Transverse colon (tissue), 4 donors: ENCODE data around the gene PARVA. TPM values are rescaled to one million over a fixed set of nuclear protein-coding genes. Genes with fewer than 3 reads are reported as not detected.

Source experiments
- DNase-seq: peaks from one replicate; pipeline ENCODE4 v3.0.0-alpha.2; 2019
- H3K27ac ChIP-seq, 4 donors: fragments of 200-600 bp; sonication (generic); 2 replicates each; pipeline ENCODE4 v1.5.1; 2016 to 2018; ENCODE audit warnings: inconsistent platforms in 4 of 4
- H3K27me3 ChIP-seq: fragments of 200-600 bp; sonication (generic); 2 replicates; pipeline ENCODE4 v1.5.1; 2017; ENCODE audit warnings: inconsistent platforms
- H3K36me3 ChIP-seq, 4 donors: fragments of 200-600 bp; sonication (generic); 2 replicates each; pipeline ENCODE4 v1.5.1; 2017 to 2019; ENCODE audit warnings: inconsistent platforms in 4 of 4
- H3K4me1 ChIP-seq, 4 donors: fragments of 200-600 bp; sonication (generic); 2 replicates each; pipeline ENCODE4 v1.5.1; 2017 to 2020; ENCODE audit warnings: inconsistent platforms in 4 of 4
- H3K4me3 ChIP-seq, 4 donors: fragments of 200-600 bp; sonication (generic); 1 replicate in 1 of 4; 2 replicates in 3 of 4; pipeline versions ENCODE4 v1.5.1 to v1.6.1; 2017 to 2019; ENCODE audit warnings: inconsistent platforms in 4 of 4
- H3K9me3 ChIP-seq, 2 donors: fragments of 200-600 bp; sonication (generic); 2 replicates each; pipeline ENCODE4 v1.5.1; 2017 to 2019; ENCODE audit warnings: inconsistent platforms in 2 of 2
- CTCF ChIP-seq, 5 experiments: fragments of 200-600 bp in 3 of 5; fragments of 450-650 bp in 2 of 5; sonication (generic) in 3 of 5; IDR thresholded peaks; 1 replicate in 2 of 5; 2 replicates in 3 of 5; pipeline ENCODE4 v1.5.1; 2016 to 2017; ENCODE audit warnings: antibody characterized with exemption in 5 of 5, inconsistent platforms in 3 of 5, mild to moderate bottlenecking in 2 of 5, moderate library complexity in 1 of 5
- EP300 ChIP-seq: sonication (generic); formaldehyde crosslinking; IDR thresholded peaks from one replicate; pipeline ENCODE4 v1.6.1; 2017; ENCODE audit warnings: antibody characterized with exemption, low read depth
- POLR2A ChIP-seq: fragments of 450-650 bp; IDR thresholded peaks from one replicate; pipeline ENCODE4 v1.6.1; 2016; ENCODE audit warnings: antibody characterized with exemption, mild to moderate bottlenecking, moderate library complexity
- POLR2AphosphoS5 ChIP-seq, 3 donors: sonication (generic); formaldehyde crosslinking; IDR thresholded peaks; one replicate each; pipeline ENCODE4 v1.6.1; 2016; ENCODE audit warnings: antibody characterized with exemption in 3 of 3
- WGBS, 2 donors: methylation state at CpG; one replicate each; pipeline ENCODE4 v1.1.5; 2018; ENCODE audit warnings: low coverage in 1 of 2; 5-methylcytosine and 5-hydroxymethylcytosine counted together
- in situ Hi-C, 4 donors: fragments of 200-750 bp; cut with MboI; loops; one replicate each; pipeline versions ENCODE4 v1.15.0 to v1.15.1; 2017; ENCODE audit warnings: low sequenced_read_pairs in 3 of 4, low pct_ligation_motif_present in 1 of 4, low pct_unique_long_range_greater_than_20kb in 1 of 4
- intact Hi-C: fragments of 100-400 bp; cut with DNase I; formaldehyde crosslinking; loops from one replicate; pipeline ENCODE4 v1.15.1; 2023; ENCODE audit warnings: low total_unique reads
- total RNA-seq, 4 donors: library from RNA; depleted of rRNA; stranded (reverse); fragments of >200 nt; gene quantifications; one replicate each; pipeline ENCODE4 v1.1.0, GENCODE V29; 2016

The PARVA gene
- total RNA-seq, 4 donors from 2014 or later = 34.3 to 82.0 (median 45.1) TPM

GRCh38 chr11:12560362-12560761, 183.0 kb downstream of the PARVA start:
- no peak for DNase-seq
- WGBS, 2 donors = 90% methylated on average over 3 of the region's 3 CpGs
- no peak overlapping the region for H3K4me3 ChIP-seq
- H3K36me3 ChIP-seq = no peaks in the 10 kb centered on the region
- TF ChIP-seq POLR2A (no peak), CTCF (IDR thresholded peaks at IDR 0.05) (no peak), EP300 (no peak), POLR2AphosphoS5 (IDR thresholded peaks at IDR 0.05) (no peak)
- no peaks in the 10 kb centered on the region for H3K27me3 ChIP-seq
- no peaks in the 10 kb centered on the region for H3K9me3 ChIP-seq
- peaks cover 0 to 18% (median 2%) of the 10 kb centered on the region in 4 donors for H3K4me1 ChIP-seq
- intact Hi-C loops (no loop called here), in situ Hi-C loops (no loop called here)
- H3K27ac ChIP-seq = no peak overlapping the region

GRCh38 chr11:12560861-12561260, 183.5 kb downstream of the PARVA start:
- in situ Hi-C loops = no loop called here

GRCh38 chr11:12564012-12564411, 186.6 kb downstream of the PARVA start:
- Histone ChIP-seq H3K36me3 (no peaks in the 10 kb centered on the region), H3K9me3 (no peaks in the 10 kb centered on the region), H3K4me3 (no peak overlapping the region), H3K4me1 (no peaks in the 10 kb centered on the region), H3K27me3 (no peaks in the 10 kb centered on the region), H3K27ac (no peak overlapping the region)
- intact Hi-C loops (no loop called here), in situ Hi-C loops (no loop called here)
- no peak for DNase-seq
- TF ChIP-seq POLR2A (no peak), POLR2AphosphoS5 (IDR thresholded peaks at IDR 0.05) (no peak), EP300 (no peak), CTCF (IDR thresholded peaks at IDR 0.05) (no peak)

More at GRCh38 chr11:12560861-12561260, 183.5 kb downstream of the PARVA start:
- Histone ChIP-seq H3K36me3 (no peaks in the 10 kb centered on the region), H3K9me3 (no peaks in the 10 kb centered on the region), H3K4me3 (no peak overlapping the region), H3K27me3 (no peaks in the 10 kb centered on the region), H3K4me1 (peaks cover 0 to 15% (median 2%) of the 10 kb centered on the region in 4 donors), H3K27ac (no peak overlapping the region)
- WGBS, 2 donors = 52 to 63% methylated on average over 2 of the region's 2 CpGs
- no peak for DNase-seq
- intact Hi-C loops = no loop called here
- TF ChIP-seq EP300 (no peak), POLR2AphosphoS5 (IDR thresholded peaks at IDR 0.05) (no peak), POLR2A (no peak), CTCF (IDR thresholded peaks at IDR 0.05) (no peak)

GRCh38 chr11:12565406-12565805, 188.0 kb downstream of the PARVA start:
- WGBS, 2 donors = 58 to 81% methylated on average over 2 to 3 of the region's 3 CpGs
- intact Hi-C loops = no loop called here

More at GRCh38 chr11:12565406-12565805, 188.0 kb downstream of the PARVA start:
- Histone ChIP-seq H3K27ac (no peak overlapping the region), H3K9me3 (no peaks in the 10 kb centered on the region), H3K36me3 (no peaks in the 10 kb centered on the region), H3K4me1 (peaks cover 0 to 5% (median 0%) of the 10 kb centered on the region in 4 donors), H3K4me3 (no peak overlapping the region), H3K27me3 (no peaks in the 10 kb centered on the region)
- no peak for DNase-seq
- in situ Hi-C loops = no loop called here
- TF ChIP-seq CTCF (IDR thresholded peaks at IDR 0.05) = no peak
- TF ChIP-seq POLR2A = no peak
- no peak for TF ChIP-seq POLR2AphosphoS5 (IDR thresholded peaks at IDR 0.05)
- TF ChIP-seq EP300 = no peak
